HG02884 (cell line): Measurements from ENCODE around the gene MYL1.

Source experiments
- ATAC-seq: cut with Tn5 transposase; IDR thresholded peaks from one replicate; pipeline ENCODE4 v1.9.1; 2021; ENCODE audit warnings: mild to moderate bottlenecking, moderate library complexity; ENCODE audit not compliant: unreplicated experiment

MYL1 gene

DNA sequence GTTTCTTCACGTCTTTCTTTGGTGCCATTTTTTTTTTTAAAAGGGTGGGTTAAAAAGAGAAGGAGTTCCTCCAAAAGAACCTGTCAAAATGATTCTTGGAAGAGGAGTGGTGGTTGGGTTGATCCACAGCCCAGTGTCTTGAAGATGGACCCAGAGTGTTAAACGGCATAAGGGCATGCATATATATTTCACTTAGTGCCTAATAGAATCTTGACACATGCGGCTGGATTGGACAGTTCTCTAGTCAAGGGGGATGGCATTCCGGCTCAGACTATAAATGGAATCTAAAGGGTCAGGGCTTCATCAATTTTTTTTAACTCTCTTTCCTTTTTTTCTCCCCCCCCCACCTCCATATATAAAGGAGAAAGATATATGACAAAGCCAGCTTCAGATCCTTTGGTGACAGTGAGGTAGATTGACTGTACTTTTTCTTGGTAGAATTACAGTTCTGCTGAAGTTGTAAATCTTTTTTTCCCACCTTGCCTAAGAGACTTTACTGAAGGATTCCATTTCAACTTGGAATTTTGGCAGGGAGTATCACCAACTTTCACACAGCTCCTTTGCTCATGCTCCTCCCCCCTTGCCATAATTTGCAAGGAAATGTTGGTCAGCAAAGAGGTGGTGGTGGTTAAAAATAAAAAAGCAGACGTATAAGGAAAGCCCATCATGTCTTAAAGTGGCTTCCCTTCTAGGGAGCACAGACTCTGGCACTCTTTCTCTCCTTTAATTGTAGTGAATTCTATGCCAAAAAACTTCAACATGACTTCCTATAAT lies at the start of gene MYL1:
TSS of gene MYL1 (minus strand) at position 160 of the 774 bp plus-strand sequence. CDS start at position 28, 132 bp downstream.
- ATAC-seq, result no peak

DNA sequence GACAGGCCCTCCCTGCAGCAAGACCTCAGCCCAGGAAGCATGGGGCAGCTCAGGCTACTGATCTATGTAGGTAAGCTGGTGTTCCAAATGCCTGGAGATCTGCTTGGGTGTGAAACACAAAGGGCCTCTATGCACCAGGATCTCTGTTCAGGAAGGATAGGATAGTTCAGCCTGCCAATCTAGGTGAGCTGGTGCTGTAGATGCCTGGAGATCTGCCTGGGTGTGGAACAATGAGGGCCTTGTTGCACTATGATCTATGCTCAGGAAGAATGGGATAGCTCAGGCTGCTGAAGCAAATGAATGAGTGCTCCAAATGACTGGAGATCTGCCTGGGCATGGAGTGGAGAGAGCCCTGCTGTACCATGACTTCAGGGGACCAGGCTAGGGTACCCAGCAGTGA lies 48.9 kb upstream of the MYL1 start:
- no peak for ATAC-seq

DNA sequence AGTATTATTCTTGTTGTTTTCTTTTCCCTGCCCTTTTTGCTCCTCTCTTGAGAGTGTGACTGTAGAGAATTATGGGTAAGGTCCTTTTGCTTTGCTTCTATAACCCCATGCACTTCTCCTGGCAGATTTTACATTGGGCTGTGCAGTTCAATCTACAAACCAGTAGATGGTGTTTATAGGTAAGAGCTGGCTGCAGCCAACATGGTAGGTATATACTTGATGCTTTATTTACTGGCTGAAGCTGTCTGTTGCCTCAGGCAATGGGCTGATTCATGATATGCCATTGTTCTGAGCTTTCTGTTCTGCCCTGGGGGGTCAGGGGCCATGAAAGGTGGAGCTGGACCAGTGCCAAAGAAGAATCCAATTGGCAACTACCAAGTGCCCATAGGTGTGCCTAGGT lies 48.3 kb upstream of the MYL1 start:
- ATAC-seq, result peak; percentile 52

DNA sequence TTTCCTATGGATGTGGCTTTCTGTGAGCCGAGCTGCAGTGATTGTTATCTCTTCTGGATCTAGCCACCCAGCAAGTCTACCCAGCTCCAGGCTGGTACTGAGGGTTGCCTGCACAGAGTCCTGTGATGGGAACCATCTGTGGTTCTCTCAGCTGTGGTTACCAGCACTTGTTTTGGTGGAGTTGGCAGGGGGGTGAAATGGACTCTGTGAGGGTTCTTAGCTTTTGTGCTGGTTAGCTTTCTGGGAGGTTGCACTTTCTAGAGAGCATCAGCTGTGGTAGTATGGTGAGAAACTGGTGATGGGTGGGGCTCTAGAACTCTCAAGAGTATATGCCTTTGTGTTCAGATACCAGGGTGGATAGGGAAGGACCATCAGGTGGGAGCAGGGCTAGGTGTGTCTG lies 45.4 kb upstream of the MYL1 start:
- ATAC-seq, result no peak

DNA sequence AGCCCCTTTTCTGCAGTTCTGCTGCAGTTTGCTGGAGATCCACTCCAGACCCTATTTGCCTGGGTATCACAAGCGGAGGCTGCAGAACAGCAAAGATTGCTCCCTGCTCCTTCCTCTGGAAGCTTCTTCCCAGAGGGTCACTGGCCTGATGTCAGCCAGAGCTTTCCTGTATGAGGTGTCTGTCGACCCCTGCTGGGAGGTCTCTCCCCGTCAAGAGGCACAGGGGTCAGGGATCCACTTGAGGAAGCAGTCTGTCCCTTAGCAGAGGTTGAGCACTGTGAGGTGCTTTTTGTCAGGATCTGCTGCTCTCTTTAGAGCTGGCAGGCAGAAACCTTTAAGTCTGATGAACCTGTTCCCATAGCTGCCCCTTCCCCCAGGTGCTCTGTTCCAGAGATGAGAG lies 42.0 kb upstream of the MYL1 start:
- no peak for ATAC-seq

DNA sequence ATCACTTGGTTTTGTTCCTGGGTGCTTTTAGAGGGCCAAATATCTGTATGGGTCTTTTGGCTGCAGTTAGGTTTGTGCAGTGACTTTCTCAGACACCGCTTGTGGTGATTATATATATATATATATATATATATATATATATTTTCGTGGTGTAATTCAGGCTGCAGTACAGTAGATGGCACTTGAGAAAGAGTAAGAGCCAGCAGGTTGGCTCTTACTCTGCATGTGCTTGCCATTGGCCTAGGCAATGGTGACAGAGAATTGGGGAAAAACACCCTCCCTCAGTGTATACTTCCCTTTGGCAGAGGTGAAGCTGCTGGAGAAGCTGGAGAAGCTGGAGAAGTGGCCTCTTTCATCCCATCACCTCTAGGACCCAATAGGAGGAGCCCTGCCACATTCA lies 22.2 kb upstream of the MYL1 start:
- ATAC-seq, result no peak

DNA sequence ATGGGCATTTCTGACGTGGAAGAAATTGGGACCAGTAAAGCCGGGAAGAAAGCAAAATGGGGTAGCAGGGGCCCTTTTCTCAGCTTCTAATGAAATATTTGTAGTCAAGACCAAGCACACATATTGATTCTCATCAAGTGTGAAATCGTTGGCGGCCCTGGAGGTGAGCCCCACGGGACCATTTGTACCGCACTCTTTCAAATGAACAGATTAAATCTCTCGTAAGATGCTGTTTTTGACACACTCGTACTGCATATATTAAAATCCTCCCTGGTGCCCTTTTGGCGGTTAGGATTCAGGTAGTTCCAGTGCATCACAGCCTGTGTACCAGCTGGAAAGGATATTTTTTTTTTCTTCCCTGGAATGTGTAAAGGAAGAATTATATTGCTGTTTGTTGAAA lies 9.9 kb upstream of the MYL1 start:
- no peak for ATAC-seq

DNA sequence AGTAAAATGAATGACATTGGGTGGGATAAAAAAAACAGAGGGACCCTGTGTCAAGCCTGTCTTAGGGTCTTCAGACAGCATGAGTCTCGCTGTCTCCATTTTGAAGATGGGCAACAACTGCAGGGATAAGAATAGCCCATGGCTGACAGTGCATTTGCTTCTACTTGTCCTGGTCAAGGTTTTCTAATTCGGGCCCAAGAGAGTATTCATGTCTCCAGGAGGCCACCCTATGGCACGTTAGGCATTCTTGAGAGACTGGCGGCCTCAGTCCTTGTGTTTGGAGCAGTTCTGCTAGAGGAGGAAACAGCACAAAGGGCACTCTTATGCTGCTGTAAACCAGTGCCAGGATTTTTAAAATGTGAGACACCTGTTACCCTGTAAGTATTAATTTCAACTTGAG lies 9.5 kb upstream of the MYL1 start:
- no peak for ATAC-seq

DNA sequence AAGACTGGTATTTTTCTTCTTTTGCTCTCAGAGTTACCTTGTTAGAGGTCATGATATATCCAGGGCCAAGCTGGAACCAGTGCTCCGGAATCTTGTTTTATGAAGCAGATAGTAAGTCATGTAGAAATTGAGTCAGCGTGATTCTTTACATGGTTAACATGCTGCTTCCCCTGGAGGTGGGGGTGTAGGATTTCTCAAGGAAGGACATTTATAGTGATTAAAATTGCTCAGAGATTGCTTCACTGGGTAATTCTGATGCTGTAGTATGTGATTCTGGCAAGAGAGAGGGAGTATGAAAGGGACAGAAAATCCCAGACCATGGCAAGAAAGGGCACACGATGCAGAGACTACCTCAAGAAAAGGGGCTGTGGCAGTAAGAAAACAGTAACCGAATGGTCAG lies 8.0 kb upstream of the MYL1 start:
- ATAC-seq, result no peak

DNA sequence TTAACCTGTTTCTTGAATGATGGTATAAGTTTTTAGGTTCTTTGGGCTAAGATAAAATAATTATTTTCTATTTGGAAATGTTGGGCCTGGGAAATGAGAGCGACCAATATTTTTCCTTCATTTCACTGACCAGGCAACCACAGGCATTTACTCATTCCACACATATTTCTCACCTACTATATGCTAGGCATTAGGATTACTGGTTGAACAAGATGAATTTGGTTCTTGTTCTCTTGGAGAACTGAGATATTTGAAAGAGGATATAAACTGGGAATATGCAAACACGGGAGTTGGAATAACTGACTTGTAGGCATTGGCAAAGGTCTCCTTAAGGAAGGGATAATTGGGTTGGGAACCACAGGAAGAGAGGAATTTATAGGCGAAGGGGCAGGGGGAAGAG lies 3.9 kb upstream of the MYL1 start:
- ATAC-seq, result no peak

DNA sequence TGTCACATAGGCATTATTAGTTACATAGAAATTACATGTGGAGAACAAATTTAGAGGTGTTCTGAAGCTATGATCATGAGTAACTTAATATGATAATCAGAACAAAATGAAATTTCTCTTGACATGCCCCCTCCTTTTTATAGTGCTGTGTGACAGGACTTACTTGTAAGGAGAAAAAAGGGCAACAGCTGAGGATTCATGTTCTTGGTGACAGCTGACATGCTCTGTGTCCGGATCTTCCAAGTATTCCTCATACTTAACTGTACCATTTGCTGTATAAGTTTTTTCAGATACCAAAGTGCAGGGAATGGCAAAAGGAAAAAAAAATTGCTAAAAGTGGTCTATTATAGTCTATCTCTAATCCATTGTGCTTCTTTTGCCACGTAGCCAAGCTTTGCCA lies 3.5 kb upstream of the MYL1 start:
- no peak for ATAC-seq

DNA sequence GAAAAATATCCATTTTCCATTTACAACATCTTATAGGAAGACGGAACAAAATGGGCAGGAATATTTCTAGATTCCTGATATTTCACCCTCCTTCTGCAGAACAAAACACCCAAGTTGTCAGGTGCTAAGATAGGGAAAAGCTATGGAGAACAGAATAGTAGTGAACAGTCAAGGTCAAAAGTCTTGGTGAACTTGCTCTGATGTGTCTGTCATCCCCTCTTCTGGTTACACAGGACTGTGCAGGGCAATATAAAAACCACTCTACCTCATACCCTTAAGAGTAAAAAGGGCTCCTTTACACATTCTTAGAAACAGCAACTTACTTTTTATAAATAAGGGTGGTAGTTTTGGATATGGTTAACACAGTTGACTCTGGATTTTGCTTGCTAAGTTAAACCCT lies 4.4 kb downstream of the MYL1 start:
- ATAC-seq, result no peak

DNA sequence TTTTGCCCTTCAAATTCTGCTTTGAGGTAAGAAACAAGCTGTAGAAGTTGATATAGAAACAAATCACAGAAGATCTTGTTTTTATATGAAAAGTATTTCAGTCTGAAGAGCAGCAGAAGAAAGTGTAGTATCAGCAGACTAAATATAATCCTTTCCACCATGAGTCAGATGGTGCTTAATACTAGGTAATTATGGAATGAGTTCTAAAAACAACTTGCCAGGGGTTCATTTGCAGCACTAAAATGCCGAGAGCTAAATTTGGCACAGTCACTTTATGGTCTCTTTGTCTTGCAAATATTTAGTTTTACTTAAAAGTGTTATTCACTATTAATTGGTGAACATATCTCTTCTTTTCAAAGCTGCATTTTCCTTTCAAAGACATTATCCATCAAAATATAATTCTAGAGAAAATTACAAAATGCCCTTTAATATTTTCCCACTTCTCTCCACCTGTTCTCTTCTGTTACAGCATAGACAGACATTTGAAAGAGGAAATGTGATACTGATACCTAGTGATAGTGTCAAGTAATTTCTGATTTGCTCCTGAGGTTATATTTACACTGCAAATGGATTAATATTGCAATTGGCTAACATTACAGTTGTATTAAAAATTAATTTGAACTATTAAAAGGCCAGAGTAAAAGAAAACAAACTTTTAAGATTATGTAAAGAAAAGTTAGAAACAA lies 5.3 kb downstream of the MYL1 start:
- ATAC-seq, result no peak

DNA sequence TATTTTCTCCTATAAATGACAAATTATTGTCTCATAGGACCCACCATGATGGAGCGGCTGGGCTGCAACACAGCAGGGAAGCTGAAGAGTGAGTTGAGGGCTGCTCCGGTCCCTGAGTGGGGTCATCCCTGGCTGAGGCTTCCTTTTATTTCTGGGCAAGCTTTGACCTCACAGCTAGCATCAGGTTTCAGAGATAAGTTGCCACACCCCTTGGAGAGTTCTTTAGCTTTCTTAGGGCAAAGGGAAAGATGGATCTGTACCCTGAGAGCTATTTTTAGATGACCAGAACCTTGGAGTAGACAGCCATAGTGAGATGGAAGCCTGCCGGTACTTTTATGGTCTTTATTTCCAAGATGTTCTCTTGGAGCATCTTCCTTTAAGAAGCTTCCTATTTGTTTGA lies 11.5 kb downstream of the MYL1 start:
- ATAC-seq, result no peak

DNA sequence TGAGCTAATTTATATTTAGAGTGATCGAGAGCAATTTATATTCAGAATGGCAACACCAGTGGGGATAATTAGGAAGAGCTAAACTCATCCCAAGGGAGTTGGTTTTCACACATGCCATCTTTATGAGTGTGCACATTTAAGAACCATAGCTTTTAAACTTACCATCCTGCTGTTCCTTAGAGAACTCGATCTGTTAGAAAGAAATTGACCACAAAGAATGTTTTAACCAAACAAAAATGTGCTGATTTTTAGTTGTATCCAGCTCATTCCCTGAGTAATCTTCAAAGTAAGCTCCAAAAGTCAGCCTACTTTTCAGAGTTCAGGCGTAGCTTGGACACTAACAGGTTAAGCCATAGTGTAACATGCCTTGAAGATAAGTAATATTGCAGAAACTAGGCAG lies 12.6 kb downstream of the MYL1 start:
- no peak for ATAC-seq

DNA sequence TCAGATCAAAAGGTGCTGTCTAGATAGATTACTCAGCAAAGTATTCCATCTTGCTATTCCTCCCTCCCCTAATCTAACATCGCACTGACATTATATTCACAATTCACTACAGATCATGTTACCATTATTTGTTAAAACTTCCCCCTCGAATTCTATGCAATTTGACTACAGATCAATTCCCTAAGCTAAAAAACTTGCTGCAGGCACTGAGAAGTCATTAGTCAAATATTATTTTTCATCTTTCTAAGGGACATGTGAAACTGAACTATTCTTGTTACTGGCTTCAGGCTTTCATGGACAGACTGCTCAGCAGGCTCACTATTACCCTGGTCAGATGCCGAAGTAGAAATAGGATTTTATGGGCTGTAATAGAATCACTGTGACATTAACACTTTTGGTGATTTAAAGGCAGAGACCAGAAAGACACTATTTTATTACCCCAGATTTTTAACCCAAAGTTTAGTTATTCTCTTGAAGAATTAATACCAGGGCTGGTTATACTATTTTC lies 15.1 kb downstream of the MYL1 start:
- ATAC-seq, result no peak

DNA sequence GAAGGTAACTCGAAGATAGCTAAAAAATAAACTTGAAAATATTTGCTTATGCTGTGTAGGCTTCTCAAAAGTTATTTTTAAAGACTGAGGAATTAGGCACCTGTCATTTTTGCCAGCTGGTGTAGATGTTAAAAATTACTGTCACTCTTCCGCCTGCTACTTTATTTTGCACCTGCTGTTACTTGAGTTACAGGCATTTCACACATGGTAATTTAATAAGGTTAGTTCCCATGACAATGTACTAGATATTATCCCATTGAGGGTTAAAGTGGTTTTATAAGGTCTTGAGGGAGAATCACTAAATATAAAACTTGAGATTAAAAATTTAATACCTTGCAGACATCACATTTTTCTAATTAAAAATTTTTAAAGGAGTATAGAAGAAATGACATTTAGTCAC lies 26.6 kb downstream of the MYL1 start:
- ATAC-seq, result no peak

DNA sequence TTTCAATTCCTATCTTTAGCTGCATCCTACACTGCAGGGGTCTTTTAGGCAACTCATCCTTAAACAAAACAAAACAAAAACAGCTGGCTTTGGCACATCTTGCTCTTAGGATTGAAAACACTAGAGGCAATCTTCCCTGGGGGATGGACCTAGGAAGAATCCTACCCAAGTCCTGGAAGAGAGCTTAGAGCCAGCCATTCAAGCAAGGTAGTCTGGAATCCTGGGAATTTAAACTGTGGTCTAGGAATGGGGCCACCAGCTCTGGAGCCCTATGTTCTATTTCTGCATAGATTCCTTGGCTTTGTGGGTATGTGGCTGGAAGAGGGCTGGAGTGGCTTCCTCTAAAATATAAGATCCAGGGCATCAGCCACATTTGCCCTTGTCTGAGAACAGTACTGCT lies 27.7 kb downstream of the MYL1 start:
- no peak for ATAC-seq

DNA sequence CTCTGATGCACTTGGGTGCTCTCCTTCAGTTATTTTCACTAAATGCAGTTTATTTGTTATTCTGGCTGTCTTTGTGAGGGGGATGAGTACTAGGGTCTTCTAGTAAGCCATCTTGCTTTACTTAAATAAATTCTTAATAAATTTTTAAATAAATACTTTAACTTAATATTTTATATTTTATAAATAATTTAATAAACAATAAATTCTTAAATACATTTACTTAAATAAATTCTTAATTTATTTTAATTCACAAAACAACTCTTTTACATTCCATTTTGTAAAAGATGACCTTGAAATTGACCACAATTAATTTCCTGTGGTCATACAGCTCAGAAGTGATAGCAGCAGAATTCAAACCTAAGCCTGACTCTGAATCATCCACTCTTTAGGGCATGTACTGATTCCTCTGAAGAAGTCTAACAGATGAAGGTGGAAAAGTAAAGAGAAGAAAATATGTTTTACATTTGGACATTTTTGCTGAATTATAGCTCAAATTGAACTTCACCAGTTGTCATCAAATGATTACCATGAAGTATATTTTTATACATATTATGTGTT lies 28.8 kb downstream of the MYL1 start:
- no peak for ATAC-seq

DNA sequence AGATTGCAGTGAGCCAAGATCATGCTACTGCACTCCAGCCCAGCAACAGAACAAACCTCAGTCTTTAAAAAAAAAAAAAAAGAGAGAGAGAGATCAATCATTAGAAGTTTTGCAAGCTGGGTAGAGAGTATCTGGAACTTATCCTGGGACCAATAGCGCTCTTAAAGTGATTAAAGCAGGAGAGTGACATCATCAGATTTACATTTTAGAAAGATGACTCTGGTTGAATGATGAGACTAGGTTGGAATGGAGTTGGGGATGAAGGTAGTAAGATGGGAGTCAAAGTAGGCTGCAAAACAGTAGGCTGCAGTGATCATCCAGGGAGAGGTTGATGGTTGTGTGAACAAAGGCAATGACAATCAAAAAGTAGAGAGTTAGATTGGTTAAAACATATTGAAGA lies 37.8 kb downstream of the MYL1 start:
- ATAC-seq, result no peak

DNA sequence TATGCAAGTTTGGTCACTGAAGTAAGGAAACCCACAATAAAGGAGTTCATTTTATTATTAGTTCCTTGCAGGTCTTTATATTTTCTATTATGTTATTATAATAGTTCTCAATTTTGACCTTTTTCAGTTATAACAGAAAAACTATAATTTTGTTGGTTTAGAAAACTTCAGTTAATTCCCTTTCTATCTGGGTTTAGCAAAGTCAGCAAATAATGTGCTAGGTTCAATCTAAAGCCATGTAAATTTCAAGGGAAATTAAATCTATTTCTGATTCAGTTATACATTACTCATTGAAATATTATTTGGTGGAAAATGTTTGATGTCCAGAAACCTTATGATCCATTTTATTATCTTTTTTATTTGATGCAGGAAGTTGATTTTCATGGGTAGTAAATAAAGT lies 43.7 kb downstream of the MYL1 start:
- ATAC-seq, result no peak

DNA sequence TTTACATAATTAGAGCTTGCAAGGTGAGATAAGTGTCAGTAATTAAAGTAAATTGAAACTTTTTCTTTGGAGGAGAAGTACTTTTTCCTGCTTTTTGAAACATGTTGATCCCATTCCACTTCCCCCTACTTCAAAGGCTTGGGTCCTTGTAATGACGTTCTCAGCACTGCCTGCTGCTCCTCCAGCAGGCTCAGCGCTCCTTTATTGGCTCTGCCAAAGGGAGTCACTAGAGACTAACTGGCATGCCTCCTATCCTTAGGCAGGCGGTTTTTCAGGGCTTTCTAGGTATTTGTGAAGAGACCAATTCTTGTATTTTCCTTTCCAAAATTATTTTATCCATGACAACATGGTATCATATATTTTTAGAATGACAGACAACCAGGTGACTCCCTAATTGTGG lies 45.8 kb downstream of the MYL1 start:
- ATAC-seq, result no peak
